ENCODE results near the gene ZPLD1. TPM values are rescaled to one million over a fixed set of nuclear protein-coding genes. Genes with fewer than 3 reads are reported as not detected.

The ZPLD1 gene
- total and polyA plus RNA-seq, 10 of the 15 experiments (the other 5 are each of a cell fraction or from before 2014, with no cell fraction given) = not detected

DNA sequence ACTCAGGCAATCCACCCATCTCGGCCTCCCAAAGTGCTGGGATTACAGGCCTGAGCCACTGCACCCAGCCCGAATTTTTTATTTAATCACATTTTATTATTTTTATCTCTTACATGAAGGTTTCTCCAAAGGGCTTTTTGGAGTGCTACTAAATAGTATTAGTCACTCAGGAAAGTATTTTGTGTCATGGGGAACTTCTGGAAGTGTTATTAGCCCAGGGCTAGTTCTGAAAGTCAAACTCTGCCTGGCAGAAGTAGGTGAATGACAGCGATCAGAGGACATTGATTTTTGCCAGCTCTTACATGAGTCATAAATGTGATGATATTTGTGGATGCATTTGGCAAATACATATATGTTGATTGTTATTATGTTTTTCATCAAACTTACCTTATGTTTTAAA is 48.7 kb downstream of the ZPLD1 start (continued):
- TF ChIP-seq MXI1 (IDR thresholded peaks at IDR 0.05; ENCODE audit: low read depth, low read length) (no peak), ZNF622 (IDR thresholded peaks at IDR 0.05) (no peak), MYC (IDR thresholded peaks at IDR 0.05; ENCODE audit: insufficient read depth, insufficient read length, insufficient replicate concordance, low read length, severe bottlenecking) (no peak), SPI1 (IDR thresholded peaks at IDR 0.05; ENCODE audit: borderline replicate concordance, insufficient read depth, low read depth, low read length) (no peak)
- TF ChIP-seq, protein P1, sequence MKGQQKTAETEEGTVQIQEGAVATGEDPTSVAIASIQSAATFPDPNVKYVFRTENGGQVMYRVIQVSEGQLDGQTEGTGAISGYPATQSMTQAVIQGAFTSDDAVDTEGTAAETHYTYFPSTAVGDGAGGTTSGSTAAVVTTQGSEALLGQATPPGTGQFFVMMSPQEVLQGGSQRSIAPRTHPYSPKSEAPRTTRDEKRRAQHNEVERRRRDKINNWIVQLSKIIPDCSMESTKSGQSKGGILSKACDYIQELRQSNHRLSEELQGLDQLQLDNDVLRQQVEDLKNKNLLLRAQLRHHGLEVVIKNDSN (IDR thresholded peaks at IDR 0.05; ENCODE audit: borderline replicate concordance, extremely low read length, insufficient read depth, low read depth, low read length) = no peak
- TF ChIP-seq, protein P2, sequence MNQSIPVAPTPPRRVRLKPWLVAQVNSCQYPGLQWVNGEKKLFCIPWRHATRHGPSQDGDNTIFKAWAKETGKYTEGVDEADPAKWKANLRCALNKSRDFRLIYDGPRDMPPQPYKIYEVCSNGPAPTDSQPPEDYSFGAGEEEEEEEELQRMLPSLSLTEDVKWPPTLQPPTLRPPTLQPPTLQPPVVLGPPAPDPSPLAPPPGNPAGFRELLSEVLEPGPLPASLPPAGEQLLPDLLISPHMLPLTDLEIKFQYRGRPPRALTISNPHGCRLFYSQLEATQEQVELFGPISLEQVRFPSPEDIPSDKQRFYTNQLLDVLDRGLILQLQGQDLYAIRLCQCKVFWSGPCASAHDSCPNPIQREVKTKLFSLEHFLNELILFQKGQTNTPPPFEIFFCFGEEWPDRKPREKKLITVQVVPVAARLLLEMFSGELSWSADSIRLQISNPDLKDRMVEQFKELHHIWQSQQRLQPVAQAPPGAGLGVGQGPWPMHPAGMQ (IDR thresholded peaks at IDR 0.05; ENCODE audit: borderline replicate concordance) = no peak

DNA sequence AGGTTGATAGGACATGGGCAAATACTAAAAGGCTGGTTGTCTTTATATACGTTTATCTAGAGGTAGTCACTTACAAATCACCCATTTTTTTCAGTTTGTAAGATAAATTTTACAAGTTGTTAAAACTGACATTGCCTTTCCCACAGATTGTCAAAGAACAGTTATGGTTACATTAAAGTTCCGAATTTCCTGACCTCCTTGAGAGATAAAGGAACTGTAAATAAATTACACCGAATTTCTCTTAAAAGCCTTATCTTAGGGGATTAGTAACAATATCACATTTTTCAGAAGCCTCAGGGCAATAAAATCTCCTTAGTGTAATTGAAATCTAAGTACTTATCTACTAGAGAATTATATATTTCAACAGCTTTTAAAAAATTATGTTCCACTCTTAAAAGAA is 49.5 kb downstream of the ZPLD1 start:
- BruUV-seq (replicated peaks) = no TSS peak
- Histone ChIP-seq H3K27ac (ENCODE audit: control insufficient read depth, insufficient read depth) (no peak overlapping the region), H3K9ac (ENCODE audit: control insufficient read depth, insufficient read depth, low read length) (no peak overlapping the region), H3K36me3 (ENCODE audit: control insufficient read depth in 2 of 2, insufficient read depth in 2 of 2, low read length in 1 of 2) (no peaks in the 10 kb centered on the region), H3K4me3 (no peak overlapping the region), H4K20me1 (ENCODE audit: control insufficient read depth, insufficient read depth) (no peaks in the 10 kb centered on the region), H3K4me2 (ENCODE audit: control insufficient read depth, insufficient read depth) (no peak overlapping the region), H3K27me3 (replicated peaks in 1 of 2; ENCODE audit: control insufficient read depth in 2 of 2, insufficient read depth in 2 of 2, low read length in 1 of 2) (no peaks in the 10 kb centered on the region), H2AFZ (ENCODE audit: control insufficient read depth, low read depth, low read length) (no peak overlapping the region), H3K4me1 (ENCODE audit: control insufficient read depth, insufficient read depth, low read length) (no peaks in the 10 kb centered on the region), H3K79me2 (ENCODE audit: control insufficient read depth, insufficient read depth, low read length) (no peaks in the 10 kb centered on the region), H3K9me3 (replicated peaks; ENCODE audit: control insufficient read depth, insufficient read depth, low read length) (no peaks in the 10 kb centered on the region)
- SMC1A ChIA-PET (ENCODE audit: uncharacterized antibody, unreplicated experiment) = no interaction called here
- CTCF ChIA-PET = no interaction called here
- DNase-seq (ENCODE audit: low read depth, low spot score) (no peak), ATAC-seq (no peak), FAIRE-seq (no peak)
- RAD21 ChIA-PET (ENCODE audit: unreplicated experiment) = no interaction called here
- POLR2A ChIA-PET = no interaction called here
- 15% methylated on average over 3 of the region's 3 CpGs for WGBS (ENCODE audit: insufficient coverage, insufficient replicate concordance, low lambda C conversion rate, missing lambda C conversion rate)
- in situ Hi-C loops (cut with MboI) = no loop called here
- TF ChIP-seq STAT1 (conservative IDR thresholded peaks at IDR 0.05) (no peak), MTA3 (IDR thresholded peaks at IDR 0.05; ENCODE audit: borderline replicate concordance, low read length) (no peak), TARDBP (IDR thresholded peaks at IDR 0.05; ENCODE audit: borderline replicate concordance) (no peak), GATAD2B (conservative IDR thresholded peaks at IDR 0.05; ENCODE audit: low read depth) (no peak)
- TF ChIP-seq, protein P3, sequence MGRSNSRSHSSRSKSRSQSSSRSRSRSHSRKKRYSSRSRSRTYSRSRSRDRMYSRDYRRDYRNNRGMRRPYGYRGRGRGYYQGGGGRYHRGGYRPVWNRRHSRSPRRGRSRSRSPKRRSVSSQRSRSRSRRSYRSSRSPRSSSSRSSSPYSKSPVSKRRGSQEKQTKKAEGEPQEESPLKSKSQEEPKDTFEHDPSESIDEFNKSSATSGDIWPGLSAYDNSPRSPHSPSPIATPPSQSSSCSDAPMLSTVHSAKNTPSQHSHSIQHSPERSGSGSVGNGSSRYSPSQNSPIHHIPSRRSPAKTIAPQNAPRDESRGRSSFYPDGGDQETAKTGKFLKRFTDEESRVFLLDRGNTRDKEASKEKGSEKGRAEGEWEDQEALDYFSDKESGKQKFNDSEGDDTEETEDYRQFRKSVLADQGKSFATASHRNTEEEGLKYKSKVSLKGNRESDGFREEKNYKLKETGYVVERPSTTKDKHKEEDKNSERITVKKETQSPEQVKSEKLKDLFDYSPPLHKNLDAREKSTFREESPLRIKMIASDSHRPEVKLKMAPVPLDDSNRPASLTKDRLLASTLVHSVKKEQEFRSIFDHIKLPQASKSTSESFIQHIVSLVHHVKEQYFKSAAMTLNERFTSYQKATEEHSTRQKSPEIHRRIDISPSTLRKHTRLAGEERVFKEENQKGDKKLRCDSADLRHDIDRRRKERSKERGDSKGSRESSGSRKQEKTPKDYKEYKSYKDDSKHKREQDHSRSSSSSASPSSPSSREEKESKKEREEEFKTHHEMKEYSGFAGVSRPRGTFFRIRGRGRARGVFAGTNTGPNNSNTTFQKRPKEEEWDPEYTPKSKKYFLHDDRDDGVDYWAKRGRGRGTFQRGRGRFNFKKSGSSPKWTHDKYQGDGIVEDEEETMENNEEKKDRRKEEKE (IDR thresholded peaks at IDR 0.05) = no peak
- TF ChIP-seq, protein P4, sequence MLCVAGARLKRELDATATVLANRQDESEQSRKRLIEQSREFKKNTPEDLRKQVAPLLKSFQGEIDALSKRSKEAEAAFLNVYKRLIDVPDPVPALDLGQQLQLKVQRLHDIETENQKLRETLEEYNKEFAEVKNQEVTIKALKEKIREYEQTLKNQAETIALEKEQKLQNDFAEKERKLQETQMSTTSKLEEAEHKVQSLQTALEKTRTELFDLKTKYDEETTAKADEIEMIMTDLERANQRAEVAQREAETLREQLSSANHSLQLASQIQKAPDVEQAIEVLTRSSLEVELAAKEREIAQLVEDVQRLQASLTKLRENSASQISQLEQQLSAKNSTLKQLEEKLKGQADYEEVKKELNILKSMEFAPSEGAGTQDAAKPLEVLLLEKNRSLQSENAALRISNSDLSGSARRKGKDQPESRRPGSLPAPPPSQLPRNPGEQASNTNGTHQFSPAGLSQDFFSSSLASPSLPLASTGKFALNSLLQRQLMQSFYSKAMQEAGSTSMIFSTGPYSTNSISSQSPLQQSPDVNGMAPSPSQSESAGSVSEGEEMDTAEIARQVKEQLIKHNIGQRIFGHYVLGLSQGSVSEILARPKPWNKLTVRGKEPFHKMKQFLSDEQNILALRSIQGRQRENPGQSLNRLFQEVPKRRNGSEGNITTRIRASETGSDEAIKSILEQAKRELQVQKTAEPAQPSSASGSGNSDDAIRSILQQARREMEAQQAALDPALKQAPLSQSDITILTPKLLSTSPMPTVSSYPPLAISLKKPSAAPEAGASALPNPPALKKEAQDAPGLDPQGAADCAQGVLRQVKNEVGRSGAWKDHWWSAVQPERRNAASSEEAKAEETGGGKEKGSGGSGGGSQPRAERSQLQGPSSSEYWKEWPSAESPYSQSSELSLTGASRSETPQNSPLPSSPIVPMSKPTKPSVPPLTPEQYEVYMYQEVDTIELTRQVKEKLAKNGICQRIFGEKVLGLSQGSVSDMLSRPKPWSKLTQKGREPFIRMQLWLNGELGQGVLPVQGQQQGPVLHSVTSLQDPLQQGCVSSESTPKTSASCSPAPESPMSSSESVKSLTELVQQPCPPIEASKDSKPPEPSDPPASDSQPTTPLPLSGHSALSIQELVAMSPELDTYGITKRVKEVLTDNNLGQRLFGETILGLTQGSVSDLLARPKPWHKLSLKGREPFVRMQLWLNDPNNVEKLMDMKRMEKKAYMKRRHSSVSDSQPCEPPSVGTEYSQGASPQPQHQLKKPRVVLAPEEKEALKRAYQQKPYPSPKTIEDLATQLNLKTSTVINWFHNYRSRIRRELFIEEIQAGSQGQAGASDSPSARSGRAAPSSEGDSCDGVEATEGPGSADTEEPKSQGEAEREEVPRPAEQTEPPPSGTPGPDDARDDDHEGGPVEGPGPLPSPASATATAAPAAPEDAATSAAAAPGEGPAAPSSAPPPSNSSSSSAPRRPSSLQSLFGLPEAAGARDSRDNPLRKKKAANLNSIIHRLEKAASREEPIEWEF (IDR thresholded peaks at IDR 0.05; ENCODE audit: insufficient replicate concordance, low read depth, low read length) = no peak
- intact Hi-C loops (cut with micrococcal nuclease; ENCODE audit: unreplicated experiment) = no loop called here
